ENCODE measurements around the gene YPEL1.
"Not testable (repeated sequence)": the region's sequence is repeated elsewhere in the genome, so short reads cannot be mapped to it uniquely, and the experiment has no call there.

The YPEL1 gene

GRCh38 chr22:21699643-21700042 lies 36.0 kb downstream of the YPEL1 start:
- no peak for DNase-seq (ENCODE audit: low read depth in 2 of 2)

DNA sequence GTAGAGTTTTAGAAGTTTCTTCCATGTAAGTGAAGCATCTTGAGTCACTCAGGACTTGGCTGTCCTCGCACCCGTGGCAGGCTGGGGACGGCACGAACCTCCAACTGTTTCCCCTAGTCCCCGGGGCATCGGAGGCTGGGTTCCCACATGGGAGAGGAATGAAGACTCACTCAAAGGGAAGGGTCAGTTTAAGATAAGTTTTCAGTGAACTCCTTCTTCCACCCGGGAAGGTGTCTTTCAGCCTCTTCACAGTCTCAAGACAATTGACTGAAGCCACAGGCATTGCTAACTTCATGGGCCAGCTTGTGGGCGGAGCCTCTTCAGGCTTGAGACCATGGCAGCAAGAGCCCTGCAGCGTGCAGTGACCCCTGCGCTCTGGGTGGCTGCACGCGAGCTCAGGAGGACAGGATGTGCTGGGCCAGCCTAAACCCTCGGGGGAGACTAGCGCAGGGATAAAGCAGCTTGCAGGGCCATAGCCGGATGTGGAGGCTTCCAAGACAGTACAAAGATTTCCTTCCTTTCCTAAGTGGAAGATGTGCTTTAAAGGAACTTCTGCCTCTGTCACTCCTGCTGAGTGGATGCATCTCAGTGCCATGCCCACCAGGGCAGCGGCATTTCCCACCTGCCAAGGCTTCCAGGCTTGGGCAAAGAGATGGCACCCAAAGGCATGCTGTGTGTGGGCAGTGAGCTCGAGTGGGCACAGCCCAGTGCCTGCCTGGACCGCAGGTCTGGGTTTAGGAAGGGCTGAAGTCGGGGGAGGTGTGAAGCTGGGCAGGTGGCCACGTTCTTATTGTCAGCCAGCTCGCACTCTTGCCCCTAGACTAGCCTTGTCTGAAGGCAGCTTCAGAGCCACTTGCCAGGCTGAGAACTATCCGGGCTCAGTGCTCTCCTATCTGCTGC lies 36.9 kb downstream of the YPEL1 start:
- DNase-seq (ENCODE audit: low read depth in 2 of 2): no peak

GRCh38 chr22:21697880-21698279 lies 37.7 kb downstream of the YPEL1 start:
- no peak for DNase-seq (ENCODE audit: low read depth in 2 of 2)

DNA sequence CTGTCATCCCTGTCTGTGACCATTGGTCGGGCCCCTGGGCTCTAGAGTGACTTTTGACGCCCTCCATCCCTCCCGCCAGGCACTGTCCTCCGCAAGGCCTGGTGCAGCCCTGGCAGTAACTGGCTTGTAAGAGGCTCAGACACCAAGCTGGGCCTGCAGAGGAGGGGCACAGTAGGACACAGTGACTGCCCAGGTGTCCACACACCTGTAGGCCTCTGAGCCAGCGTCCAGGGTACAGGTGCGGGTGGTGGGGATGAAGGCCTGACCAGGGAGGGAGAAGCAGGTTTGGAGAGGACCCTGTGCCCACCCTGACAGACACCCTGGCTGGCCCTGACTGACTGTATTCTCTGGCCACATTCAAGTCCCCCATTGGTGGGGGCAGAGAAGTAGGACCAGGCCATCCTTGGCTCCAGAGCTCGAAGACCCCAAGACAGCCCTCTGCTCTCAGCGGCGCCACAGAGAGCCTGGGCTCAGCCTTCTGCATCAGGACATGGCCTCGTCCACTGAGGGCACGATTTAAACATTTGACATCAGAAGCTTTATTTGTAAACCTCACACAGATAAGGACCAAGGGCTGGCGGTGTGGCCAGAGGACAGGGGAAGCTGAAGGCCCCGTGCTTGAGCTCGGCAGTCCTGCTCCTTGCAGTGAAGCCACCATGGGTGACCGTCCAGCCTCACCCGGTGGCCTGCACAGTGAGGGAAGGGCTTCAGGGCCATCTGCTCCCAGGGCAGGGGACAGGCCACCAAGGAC lies 38.4 kb downstream of the YPEL1 start:
- no peak for DNase-seq (ENCODE audit: low read depth in 2 of 2)

GRCh38 chr22:21696115-21696514 lies 39.5 kb downstream of the YPEL1 start:
- no peak for DNase-seq (ENCODE audit: low read depth in 2 of 2)

DNA sequence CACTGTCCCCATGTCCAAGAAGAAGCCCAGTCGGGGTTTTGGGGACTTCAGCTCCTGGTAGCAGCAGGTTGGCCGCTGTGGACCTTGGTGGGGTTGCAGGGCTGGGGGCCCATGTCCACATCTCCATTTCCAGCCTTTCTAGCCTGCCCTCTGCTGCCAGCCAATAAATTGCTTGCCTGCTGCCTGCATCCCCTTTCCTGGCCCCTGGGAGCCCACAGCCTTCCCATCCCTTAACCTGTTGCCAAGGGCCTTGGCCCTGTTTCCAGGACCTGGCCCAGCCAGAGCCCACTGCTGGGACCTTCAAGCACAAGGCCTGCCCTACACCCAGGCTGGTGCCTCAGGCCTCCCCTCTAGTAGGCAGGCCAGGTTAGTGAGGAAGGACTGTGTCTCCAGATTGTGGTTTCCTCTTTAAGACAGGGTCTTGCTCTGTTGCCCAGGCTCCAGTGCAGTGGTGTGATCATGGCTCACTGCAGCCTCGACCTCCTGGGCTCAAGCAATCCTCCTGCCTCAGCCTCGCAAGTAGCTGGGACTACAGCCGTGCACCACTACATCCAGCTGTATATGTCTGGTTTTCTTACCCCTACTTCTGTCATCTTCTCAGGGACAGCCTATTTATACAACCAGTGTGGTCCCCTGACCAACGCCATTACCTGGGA lies 40.0 kb downstream of the YPEL1 start:
- DNase-seq (ENCODE audit: low read depth in 2 of 2): no peak

- no peak for DNase-seq (ENCODE audit: low read depth in 2 of 2)
Observed at GRCh38 chr22:21694795-21695429, 40.7 kb downstream of the YPEL1 start.

- DNase-seq (ENCODE audit: low read depth in 2 of 2): no peak
Observed at GRCh38 chr22:21694394-21694793, 41.2 kb downstream of the YPEL1 start.

GRCh38 chr22:21693999-21694341 lies 41.6 kb downstream of the YPEL1 start:
- no peak for DNase-seq (ENCODE audit: low read depth in 2 of 2)

DNA sequence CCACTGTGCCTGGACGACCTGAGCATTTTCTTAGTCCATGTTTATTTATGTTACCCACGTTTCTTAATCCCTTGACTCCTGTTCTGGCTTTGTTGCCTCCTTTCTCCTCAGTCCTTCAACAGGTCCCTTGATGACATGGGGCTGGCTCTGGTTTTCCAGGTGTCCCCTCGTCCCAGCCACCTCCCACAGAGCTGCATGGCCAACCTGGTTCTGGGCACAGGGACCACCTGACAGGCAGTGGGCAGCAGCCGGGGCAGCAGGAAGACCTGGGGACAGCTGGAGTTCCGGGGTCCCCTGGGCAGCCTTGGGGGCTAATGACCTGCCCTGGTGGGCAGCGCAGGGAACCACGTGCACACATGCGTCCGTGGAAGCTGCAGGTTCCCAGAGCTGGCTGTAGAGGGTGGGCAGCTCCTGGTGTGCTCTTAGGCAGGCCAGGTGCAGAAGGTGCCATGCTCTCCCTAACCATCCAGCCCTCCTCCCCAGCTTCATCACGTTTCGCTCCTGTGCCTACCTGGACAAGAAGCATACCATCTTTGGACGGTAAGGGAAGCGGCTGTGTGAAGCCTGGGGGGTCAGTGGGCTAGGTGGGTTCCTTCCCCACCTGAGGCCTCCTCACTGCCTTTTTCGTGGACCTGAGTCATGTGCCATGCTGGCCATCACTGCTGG lies 42.1 kb downstream of the YPEL1 start:
- no peak for DNase-seq (ENCODE audit: low read depth in 2 of 2)

DNA sequence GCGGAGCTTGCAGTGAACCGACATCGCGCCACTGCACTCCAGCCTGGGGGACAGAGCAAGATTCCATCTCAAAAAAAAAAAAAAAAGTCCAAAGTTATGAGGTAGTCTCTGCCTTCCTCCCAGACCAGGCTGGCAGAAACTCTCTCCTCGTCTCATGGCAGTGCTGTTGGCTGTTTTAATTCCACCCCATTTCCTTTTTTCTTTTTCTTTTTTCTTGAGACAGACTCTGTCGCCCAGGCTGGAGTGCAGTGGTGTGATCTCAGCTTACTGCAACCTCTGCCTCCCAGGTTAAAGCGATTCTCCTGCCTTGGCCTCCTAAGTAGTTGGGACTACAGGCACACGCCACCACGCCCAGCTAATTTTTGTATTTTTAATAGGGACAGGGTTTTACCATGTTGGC lies 42.7 kb downstream of the YPEL1 start:
- not testable (repeated sequence) for DNase-seq (ENCODE audit: low read depth in 2 of 2)

DNA sequence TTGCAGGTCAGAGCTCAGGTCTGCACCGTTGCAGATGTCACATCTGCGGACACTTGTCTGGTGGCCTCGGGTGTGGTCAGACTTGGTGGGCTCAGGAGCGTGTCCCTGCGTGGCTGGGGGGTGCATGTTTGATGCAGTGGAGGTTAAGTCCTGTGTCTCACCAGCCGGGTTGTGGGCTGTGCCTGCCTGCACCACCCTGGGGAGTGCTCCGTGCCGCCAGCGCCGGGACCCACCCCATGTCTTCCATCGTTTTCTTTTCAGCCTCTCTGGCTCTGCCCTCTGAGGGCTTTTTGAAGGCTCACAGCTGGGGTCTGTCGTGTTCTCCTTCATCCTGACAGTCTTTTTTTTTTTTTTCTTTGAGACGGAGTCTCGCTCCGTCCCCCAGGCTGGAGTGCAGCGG lies 43.8 kb downstream of the YPEL1 start:
- DNase-seq (ENCODE audit: low read depth in 2 of 2): no peak

DNA sequence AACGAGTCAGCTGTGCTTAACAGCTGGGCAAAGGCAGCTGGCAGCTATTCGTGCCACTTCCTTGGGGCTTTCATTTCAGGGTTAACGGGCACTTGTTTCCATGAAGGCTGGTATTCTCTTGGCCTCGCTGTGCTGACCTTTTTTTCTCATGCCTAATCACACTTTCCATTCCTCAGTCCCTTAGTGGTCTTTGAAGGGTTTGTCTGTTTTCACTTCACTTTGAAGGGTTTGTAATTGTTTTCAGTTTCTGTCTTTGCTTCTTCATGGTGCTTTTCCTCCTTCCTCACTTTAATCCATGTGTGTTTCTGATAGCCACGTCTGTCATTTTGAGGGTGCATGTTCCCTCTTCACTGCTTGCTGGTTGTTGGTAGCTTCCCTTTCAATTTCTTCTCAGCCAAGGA lies 45.2 kb downstream of the YPEL1 start:
- DNase-seq (ENCODE audit: low read depth in 2 of 2): no peak

- DNase-seq (ENCODE audit: low read depth in 2 of 2): no peak
Observed at GRCh38 chr22:21688706-21689381, 46.8 kb downstream of the YPEL1 start.

DNA sequence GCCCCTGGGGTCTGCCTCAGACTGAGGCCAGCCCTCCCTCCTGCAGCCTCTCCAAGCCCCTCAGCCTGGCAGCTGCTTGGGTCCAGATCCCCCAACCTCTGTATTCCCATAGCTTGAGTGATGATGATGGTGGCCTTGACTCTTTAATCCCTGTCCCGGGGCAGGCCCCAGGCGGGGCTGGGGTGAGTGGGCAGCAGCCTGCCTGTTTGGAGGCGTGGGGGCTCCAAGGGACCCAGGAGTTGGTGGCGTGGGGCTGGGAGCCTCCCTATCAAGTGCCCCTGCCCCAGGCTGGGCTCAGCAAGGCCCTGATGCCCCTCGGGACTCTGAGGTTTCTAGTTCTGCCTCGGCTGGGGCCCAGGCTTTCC lies 47.3 kb downstream of the YPEL1 start:
- no peak for DNase-seq (ENCODE audit: low read depth in 2 of 2)

DNA sequence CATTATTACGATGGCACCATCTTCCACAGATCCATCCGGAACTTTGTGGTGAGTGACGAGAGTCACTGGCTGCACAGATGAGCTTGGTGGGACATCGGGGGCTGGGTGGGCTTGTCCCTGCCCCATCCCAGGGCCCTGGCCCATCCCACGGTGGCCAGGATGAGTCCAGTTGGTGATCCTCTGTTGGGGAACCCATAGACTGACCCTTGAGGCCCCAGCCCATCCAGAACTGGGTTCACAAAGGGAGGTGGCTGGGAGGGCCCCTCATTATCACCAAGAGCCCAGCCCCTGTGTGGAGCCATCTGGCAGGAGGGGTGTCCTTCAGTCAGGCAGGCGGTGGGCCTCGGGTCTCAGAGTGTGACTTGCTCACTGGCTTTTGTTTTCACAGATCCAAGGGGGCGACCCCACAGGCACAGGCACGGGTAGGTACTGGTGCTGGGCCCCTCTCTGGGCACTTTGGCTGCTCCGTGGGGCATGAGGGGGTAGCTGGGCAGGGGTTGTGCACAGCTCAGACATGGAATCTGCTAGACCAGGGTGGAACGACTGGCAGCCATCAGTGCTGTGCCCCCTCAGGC lies 47.8 kb downstream of the YPEL1 start:
- no peak for DNase-seq (ENCODE audit: low read depth in 2 of 2)

DNA sequence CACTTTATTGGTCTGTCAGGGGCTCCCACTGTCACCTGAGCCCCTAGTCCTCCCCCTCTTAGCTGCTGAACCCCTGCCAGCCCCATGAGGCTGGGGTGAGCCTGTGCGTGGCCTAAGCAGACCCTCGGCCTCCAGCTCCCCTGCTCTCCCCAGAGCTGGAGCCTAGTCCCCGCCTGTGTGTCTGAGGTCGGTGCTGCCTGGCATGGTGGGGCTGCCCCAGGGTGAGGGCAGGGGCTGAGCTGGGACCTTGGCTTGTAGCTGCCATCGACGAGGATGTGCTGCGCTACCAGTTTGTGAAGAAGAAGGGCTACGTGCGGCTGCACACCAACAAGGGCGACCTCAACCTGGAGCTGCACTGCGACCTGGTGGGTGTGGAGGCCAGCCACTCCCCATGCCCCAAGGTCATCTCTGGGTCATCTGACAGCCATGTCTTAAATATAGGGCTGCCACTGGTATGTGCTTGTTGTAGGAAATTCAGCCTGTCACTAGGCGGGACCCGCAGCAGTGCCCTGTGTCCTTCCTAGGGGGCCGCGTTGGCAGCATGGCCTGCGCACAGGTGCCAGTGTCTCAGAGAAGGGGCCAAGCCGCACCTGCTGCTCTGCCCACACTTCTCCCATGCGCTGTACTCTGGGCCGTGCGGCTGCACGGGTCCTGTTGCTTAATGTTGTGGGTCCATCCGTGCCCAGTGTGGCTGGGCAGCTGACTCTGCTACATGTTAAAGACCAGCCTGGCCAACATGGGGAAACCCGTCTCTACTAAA lies 48.8 kb downstream of the YPEL1 start:
- DNase-seq (ENCODE audit: low read depth in 2 of 2): no peak

DNA sequence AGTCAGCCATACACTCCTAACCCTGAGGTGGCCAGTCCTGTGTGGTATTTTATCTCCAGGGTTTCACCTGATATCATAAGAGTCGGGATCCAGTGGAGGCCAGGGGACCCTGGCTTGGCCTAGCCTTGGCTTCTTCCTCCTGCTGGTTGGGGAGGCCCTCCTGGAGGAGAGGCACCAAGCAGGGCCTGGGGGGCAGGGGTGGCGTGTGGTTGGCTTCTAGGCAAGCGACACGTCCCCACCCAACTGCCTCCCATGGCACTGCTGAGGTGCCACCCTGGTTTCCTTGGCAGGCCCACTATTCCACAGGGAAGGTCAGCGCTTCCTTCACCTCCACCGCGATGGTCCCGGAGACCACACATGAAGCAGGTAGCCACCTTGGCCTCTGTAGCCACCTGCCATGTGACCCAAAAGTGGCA lies 49.4 kb downstream of the YPEL1 start:
- DNase-seq (ENCODE audit: low read depth in 2 of 2): no peak

DNA sequence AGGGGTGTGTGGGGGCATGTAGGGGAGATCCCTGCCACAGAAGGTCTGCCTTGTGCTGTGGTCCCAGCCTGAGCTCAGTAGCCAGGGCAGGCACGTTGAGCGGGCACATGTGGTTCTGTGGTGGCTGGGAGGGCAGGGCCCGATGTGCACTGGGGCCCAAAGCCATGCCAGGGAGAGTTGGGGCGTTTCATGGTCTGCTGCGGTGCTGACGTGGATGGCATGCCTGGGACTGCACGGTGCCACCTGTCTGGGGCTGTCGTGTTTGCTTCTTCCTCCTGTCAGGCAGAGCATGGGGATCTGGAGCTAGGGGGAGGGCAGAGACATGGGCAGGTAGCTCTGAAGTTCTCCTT lies 50.5 kb downstream of the YPEL1 start:
- no peak for DNase-seq (ENCODE audit: low read depth in 2 of 2)

GRCh38 chr22:21684492-21685163 lies 51.0 kb downstream of the YPEL1 start:
- DNase-seq (ENCODE audit: low read depth in 2 of 2): no peak
